Measurements from ENCODE around the gene ZFP36L1. TPM values are rescaled to one million over a fixed set of nuclear protein-coding genes. Genes with fewer than 3 reads are reported as not detected.

Gene ZFP36L1
- total and polyA plus RNA-seq, 2 experiments from 2014 or later = 219 to 1,327 TPM

DNA sequence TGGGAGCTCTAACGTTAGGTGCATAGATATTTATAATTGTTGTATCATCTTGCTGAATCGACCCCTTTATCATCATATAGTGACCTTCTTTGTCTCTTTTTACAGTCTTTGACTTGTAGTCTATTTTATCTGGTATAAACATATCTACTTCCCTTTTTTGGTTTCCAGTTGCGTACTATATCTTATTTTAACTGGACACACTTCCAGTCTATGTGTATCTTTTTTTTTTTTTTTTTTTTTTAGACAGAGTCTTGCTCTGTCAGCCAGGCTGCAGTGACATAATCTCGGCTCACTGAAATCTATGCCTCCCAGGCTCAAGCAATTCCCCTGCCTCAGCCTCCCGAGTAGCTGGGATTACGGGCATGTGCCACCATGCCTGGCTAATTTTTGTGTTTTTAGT is 41.9 kb upstream of the ZFP36L1 start:
- Histone ChIP-seq H3K4me1 (ENCODE audit: low read depth) (no peaks in the 10 kb centered on the region), H3K36me3 (no peaks in the 10 kb centered on the region), H3K9me3 (ENCODE audit: low read depth) (no peaks in the 10 kb centered on the region), H3K27ac (no peak overlapping the region), H3K4me3 (no peak overlapping the region), H3K27me3 (no peaks in the 10 kb centered on the region)
- DNase-seq (ENCODE audit: low read depth in 1 of 2, low spot score in 1 of 2) = no peak
- TF ChIP-seq, protein P1, sequence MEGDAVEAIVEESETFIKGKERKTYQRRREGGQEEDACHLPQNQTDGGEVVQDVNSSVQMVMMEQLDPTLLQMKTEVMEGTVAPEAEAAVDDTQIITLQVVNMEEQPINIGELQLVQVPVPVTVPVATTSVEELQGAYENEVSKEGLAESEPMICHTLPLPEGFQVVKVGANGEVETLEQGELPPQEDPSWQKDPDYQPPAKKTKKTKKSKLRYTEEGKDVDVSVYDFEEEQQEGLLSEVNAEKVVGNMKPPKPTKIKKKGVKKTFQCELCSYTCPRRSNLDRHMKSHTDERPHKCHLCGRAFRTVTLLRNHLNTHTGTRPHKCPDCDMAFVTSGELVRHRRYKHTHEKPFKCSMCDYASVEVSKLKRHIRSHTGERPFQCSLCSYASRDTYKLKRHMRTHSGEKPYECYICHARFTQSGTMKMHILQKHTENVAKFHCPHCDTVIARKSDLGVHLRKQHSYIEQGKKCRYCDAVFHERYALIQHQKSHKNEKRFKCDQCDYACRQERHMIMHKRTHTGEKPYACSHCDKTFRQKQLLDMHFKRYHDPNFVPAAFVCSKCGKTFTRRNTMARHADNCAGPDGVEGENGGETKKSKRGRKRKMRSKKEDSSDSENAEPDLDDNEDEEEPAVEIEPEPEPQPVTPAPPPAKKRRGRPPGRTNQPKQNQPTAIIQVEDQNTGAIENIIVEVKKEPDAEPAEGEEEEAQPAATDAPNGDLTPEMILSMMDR (IDR thresholded peaks at IDR 0.05; ENCODE audit: low read depth, low read length) = no peak

DNA sequence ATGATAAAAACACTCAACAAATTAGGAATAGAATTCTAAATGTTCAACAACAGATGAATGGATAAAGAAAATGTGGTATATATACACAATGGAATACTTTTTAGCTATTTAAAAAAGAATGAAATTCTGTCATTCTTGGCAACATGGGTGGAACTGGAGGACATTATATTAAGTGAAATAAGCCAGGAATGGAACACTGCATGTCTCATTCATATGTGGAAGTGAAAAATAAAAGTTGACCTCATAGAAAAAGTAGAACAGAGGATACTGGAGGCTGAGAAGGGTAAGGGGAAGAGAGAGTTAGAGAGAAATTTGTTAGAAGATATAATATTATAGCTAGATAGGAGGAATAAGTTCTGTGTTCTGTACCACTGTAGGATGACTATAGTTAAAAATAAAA is 35.8 kb upstream of the ZFP36L1 start:
- no peak overlapping the region for H3K4me3 ChIP-seq
- no peaks in the 10 kb centered on the region for H3K36me3 ChIP-seq
- H3K27ac ChIP-seq = no peak overlapping the region
- H3K9me3 ChIP-seq (ENCODE audit: low read depth) = no peaks in the 10 kb centered on the region
- H3K4me1 ChIP-seq (ENCODE audit: low read depth) = no peaks in the 10 kb centered on the region
- no peak for DNase-seq (ENCODE audit: low read depth in 1 of 2, low spot score in 1 of 2)
- H3K27me3 ChIP-seq = no peaks in the 10 kb centered on the region
- TF ChIP-seq, protein P1 (IDR thresholded peaks at IDR 0.05; ENCODE audit: low read depth, low read length) = no peak

DNA sequence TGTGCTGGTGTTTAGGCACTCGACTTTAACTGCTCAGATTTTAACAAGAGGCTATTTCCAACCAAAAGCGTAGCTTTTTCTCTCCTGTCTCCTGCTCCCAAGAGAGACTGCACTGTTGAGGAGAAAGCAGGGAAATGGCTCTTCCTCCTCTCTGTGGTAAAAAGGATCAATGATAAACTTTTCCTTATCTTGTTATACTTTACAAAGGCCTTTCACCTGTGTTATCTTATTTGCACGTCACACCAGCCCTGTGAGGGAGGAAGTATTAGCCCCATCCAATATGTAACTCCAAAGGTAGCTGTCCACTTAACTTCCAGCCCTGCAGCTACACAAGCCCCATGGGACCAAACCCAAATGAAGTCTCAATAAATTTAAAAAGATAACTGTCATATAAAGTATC is 32.9 kb upstream of the ZFP36L1 start:
- Histone ChIP-seq H3K27me3 (no peaks in the 10 kb centered on the region), H3K27ac (no peak overlapping the region), H3K4me1 (ENCODE audit: low read depth) (no peaks in the 10 kb centered on the region), H3K36me3 (no peaks in the 10 kb centered on the region), H3K4me3 (no peak overlapping the region), H3K9me3 (ENCODE audit: low read depth) (no peaks in the 10 kb centered on the region)
- TF ChIP-seq, protein P1 (IDR thresholded peaks at IDR 0.05; ENCODE audit: low read depth, low read length) = no peak
- DNase-seq (ENCODE audit: low read depth in 1 of 2, low spot score in 1 of 2) = no peak

DNA sequence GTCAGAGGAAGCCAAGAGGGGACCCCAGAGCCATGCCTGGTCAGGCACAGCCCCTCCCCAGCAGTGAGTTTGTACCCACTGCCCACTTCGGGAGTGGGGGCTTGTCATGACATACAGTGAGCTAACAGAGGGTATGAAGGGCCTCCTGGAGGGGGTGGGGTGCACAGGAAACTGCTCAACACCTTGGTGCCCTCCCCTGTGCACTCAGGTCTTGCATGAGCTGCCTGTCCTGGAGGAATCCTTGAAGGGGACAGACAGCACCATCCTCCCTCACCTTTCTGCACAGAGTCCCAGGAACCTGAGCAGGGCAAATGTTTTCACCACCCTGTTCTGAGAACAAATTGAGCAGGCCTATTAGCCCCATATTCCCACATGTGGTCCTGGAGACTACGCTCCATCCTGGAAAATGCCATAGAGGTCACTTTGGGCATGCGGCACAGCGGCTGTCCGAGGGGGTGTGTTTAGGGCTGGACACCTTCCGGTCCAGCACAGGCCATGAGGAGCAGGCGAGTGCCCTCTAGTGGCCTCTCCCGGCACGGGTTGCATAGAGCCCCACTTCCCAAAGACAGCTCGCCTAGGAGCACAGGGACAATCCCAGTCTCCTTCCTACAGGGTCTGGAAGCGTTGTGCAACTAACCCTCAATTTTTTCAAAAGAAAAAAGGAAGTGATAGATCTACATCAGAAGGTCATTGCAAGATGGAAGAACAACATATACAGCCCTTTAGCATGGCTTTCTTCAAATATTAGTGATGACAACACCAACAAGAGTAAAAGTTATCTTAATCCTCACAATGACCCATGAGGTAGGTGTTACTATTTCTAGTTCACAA is 31.9 kb upstream of the ZFP36L1 start:
- TF ChIP-seq, protein P1 (IDR thresholded peaks at IDR 0.05; ENCODE audit: low read depth, low read length) = peak; percentile 94
- peaks cover under 1% of the 10 kb centered on the region for H3K4me1 ChIP-seq (ENCODE audit: low read depth)
- no peak overlapping the region for H3K4me3 ChIP-seq
- H3K27ac ChIP-seq = no peak overlapping the region
- H3K36me3 ChIP-seq = no peaks in the 10 kb centered on the region
- H3K9me3 ChIP-seq (ENCODE audit: low read depth) = no peaks in the 10 kb centered on the region
- peak; percentile 81 to 87 for DNase-seq (ENCODE audit: low read depth in 1 of 2, low spot score in 1 of 2)
- no peaks in the 10 kb centered on the region for H3K27me3 ChIP-seq

DNA sequence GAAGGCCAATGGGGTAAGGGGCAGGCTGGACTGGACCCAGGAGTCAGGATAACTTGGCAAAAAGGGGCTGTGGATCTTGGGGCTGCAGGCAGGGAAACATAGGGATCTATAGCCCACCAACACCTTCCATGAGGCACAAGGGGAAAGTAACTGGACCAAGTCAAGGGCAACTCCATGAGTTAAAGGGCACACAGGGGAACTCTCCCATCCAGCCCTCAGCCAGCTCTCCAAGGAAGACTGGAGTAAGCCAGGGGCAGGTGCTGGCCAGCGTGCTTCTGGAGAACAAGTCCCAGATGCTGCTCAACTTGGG is 31.3 kb upstream of the ZFP36L1 start:
- TF ChIP-seq, protein P1 (IDR thresholded peaks at IDR 0.05; ENCODE audit: low read depth, low read length) = no peak
- H3K4me1 ChIP-seq (ENCODE audit: low read depth) = peaks cover 5% of the 10 kb centered on the region
- no peaks in the 10 kb centered on the region for H3K27me3 ChIP-seq
- no peaks in the 10 kb centered on the region for H3K36me3 ChIP-seq
- DNase-seq (ENCODE audit: low read depth in 1 of 2, low spot score in 1 of 2) = no peak
- no peak overlapping the region for H3K4me3 ChIP-seq
- H3K9me3 ChIP-seq (ENCODE audit: low read depth) = no peaks in the 10 kb centered on the region
- no peak overlapping the region for H3K27ac ChIP-seq
